ENCODE results near the gene TNIK.
A peak's percentile ranks its signal among the peaks of the same experiment; 100 is the strongest.

Gene TNIK

GRCh38 chr3:171354049-171354705 is 106.0 kb downstream of the TNIK start:
- DNase-seq (ENCODE audit: extremely low read depth, low read depth): no peak
- no peak for TF ChIP-seq CTCF (IDR thresholded peaks at IDR 0.05; ENCODE audit: low read depth, low read length)

- no peak for DNase-seq (ENCODE audit: extremely low read depth, low read depth)
- TF ChIP-seq CTCF (IDR thresholded peaks at IDR 0.05; ENCODE audit: low read depth, low read length): no peak
Measured at GRCh38 chr3:171353423-171353822, 106.8 kb downstream of the TNIK start.

- TF ChIP-seq CTCF (IDR thresholded peaks at IDR 0.05; ENCODE audit: low read depth, low read length): no peak
- DNase-seq (ENCODE audit: extremely low read depth, low read depth): no peak
Measured at GRCh38 chr3:171352387-171352935, 107.7 kb downstream of the TNIK start.

- TF ChIP-seq CTCF (IDR thresholded peaks at IDR 0.05; ENCODE audit: low read depth, low read length): no peak
- peak; percentile 40 for DNase-seq (ENCODE audit: extremely low read depth, low read depth)
Measured at GRCh38 chr3:171351676-171352075, 108.5 kb downstream of the TNIK start.

GRCh38 chr3:171350364-171350763 is 109.8 kb downstream of the TNIK start:
- DNase-seq (ENCODE audit: extremely low read depth, low read depth): no peak
- TF ChIP-seq CTCF (IDR thresholded peaks at IDR 0.05; ENCODE audit: low read depth, low read length): no peak

GRCh38 chr3:171349392-171349791 is 110.8 kb downstream of the TNIK start:
- no peak for TF ChIP-seq CTCF (IDR thresholded peaks at IDR 0.05; ENCODE audit: low read depth, low read length)
- no peak for DNase-seq (ENCODE audit: extremely low read depth, low read depth)

- DNase-seq (ENCODE audit: extremely low read depth, low read depth): no peak
- no peak for TF ChIP-seq CTCF (IDR thresholded peaks at IDR 0.05; ENCODE audit: low read depth, low read length)
Measured at GRCh38 chr3:171348121-171348520, 112.1 kb downstream of the TNIK start.

Measured in AG09319 (cell line).